GM03348 (cell line): ENCODE measurements around the gene FEM1B.

Experiments
- DNase-seq: peaks from one replicate; pipeline ENCODE4 v3.0.0; 2012; ENCODE audit warnings: low spot score

FEM1B gene

GRCh38 chr15:68326711-68327354 is 49.3 kb downstream of the FEM1B start:
- DNase-seq = no peak

GRCh38 chr15:68328443-68328842 is 50.9 kb downstream of the FEM1B start:
- no peak for DNase-seq

- DNase-seq = no peak
Measured at GRCh38 chr15:68328964-68329363, 51.4 kb downstream of the FEM1B start.

- DNase-seq = no peak
Measured at GRCh38 chr15:68330416-68330815, 52.9 kb downstream of the FEM1B start.

- no peak for DNase-seq
Measured at GRCh38 chr15:68330901-68331300, 53.4 kb downstream of the FEM1B start.

GRCh38 chr15:68332266-68332665 is 54.7 kb downstream of the FEM1B start:
- no peak for DNase-seq

- DNase-seq = peak; percentile 48
Measured at GRCh38 chr15:68333775-68334470, 56.4 kb downstream of the FEM1B start.

- DNase-seq = peak; percentile 86
Measured at GRCh38 chr15:68334661-68335124, 57.1 kb downstream of the FEM1B start.

- peak; percentile 58 for DNase-seq
Measured at GRCh38 chr15:68335251-68335650, 57.7 kb downstream of the FEM1B start.

- no peak for DNase-seq
Measured at GRCh38 chr15:68335655-68336054, 58.1 kb downstream of the FEM1B start.

GRCh38 chr15:68336516-68336915 is 59.0 kb downstream of the FEM1B start:
- DNase-seq = no peak

GRCh38 chr15:68337826-68338225 is 60.3 kb downstream of the FEM1B start:
- DNase-seq = no peak

- DNase-seq = no peak
Measured at GRCh38 chr15:68339481-68339880, 61.9 kb downstream of the FEM1B start.

GRCh38 chr15:68340726-68341671 is 63.5 kb downstream of the FEM1B start:
- no peak for DNase-seq

GRCh38 chr15:68341760-68342725 is 64.5 kb downstream of the FEM1B start:
- no peak for DNase-seq

- no peak for DNase-seq
Measured at GRCh38 chr15:68343579-68344225, 66.2 kb downstream of the FEM1B start.

GRCh38 chr15:68344600-68344999 is 67.1 kb downstream of the FEM1B start:
- no peak for DNase-seq
